Suprapubic skin (tissue), 4 donors: ENCODE data around the gene ARID5A. TPM values are rescaled to one million over a fixed set of nuclear protein-coding genes. Genes with fewer than 3 reads are reported as not detected.

Source experiments
- DNase-seq, 2 donors: peaks; one replicate each; pipeline ENCODE4 v3.0.0-alpha.2; 2019; ENCODE audit warnings: low spot score in 2 of 2
- H3K27ac ChIP-seq: fragments of 200-600 bp; sonication (generic); one replicate; pipeline ENCODE4 v1.5.1; 2019
- H3K27me3 ChIP-seq: fragments of 200-600 bp; sonication (generic); one replicate; pipeline ENCODE4 v1.5.1; 2019
- H3K36me3 ChIP-seq: fragments of 200-600 bp; sonication (generic); one replicate; pipeline ENCODE4 v1.5.1; 2019
- H3K4me1 ChIP-seq: fragments of 200-600 bp; sonication (generic); one replicate; pipeline ENCODE4 v1.5.1; 2019
- H3K4me3 ChIP-seq: fragments of 200-600 bp; sonication (generic); one replicate; pipeline ENCODE4 v1.5.1; 2019; ENCODE audit warnings: mild to moderate bottlenecking
- H3K9me3 ChIP-seq: fragments of 200-600 bp; sonication (generic); one replicate; pipeline ENCODE4 v1.5.1; 2019
- EP300 ChIP-seq: sonication (generic); formaldehyde crosslinking; IDR thresholded peaks from one replicate; pipeline ENCODE4 v1.6.1; 2017; ENCODE audit warnings: antibody characterized with exemption
- POLR2A ChIP-seq, 2 donors: fragments of 450-650 bp; IDR thresholded peaks; one replicate each; pipeline ENCODE4 v1.6.1; 2017; ENCODE audit warnings: antibody characterized with exemption in 2 of 2, mild to moderate bottlenecking in 2 of 2, moderate library complexity in 2 of 2
- POLR2AphosphoS5 ChIP-seq, 3 donors: sonication (generic); formaldehyde crosslinking; IDR thresholded peaks; one replicate each; pipeline ENCODE4 v1.6.1; 2017; ENCODE audit warnings: antibody characterized with exemption in 3 of 3
- WGBS: methylation state at CpG from one replicate; pipeline ENCODE4 v1.1.5; 2018; 5-methylcytosine and 5-hydroxymethylcytosine counted together
- total RNA-seq, 4 donors: library from RNA; depleted of rRNA; stranded (reverse); fragments of >200 nt; gene quantifications; one replicate each; pipeline ENCODE4 v1.1.0, GENCODE V29; 2016
- TF ChIP-seq, protein P1 (sequence below), 2 donors: fragments of 200-600 bp in 1 of 2; fragments of 450-650 bp in 1 of 2; sonication (generic) in 1 of 2; IDR thresholded peaks; one replicate each; pipeline ENCODE4 v1.5.1; 2016 to 2019; ENCODE audit warnings: antibody characterized with exemption in 2 of 2, mild to moderate bottlenecking in 1 of 2, moderate library complexity in 1 of 2

The ARID5A gene
- total RNA-seq, 4 donors from 2014 or later = 11.4 to 22.4 (median 15.0) TPM

DNA sequence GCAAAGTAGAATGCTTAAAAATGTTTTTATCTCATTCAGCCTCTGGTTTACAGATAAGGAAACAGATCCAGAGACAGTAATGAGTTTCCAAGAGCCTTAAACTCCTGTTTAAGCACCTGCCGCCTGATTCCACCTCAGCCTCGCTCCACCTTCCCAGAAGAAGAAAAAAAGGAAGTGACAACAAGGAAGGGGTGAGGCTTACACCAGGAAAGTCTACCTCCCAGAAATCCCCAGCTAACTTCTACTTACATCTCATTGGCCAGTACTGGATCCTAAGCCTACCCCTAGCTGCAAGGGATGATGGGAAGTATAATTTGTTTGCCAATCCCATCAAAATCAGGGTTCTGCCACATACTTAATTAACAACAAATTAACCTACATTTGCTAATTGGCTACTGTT is 15.3 kb upstream of the ARID5A start:
- H3K9me3 ChIP-seq = no peaks in the 10 kb centered on the region
- H3K27me3 ChIP-seq = no peaks in the 10 kb centered on the region
- 86% methylated on average over 2 of the region's 2 CpGs for WGBS
- DNase-seq = no peak
- H3K36me3 ChIP-seq = no peaks in the 10 kb centered on the region
- no peak overlapping the region for H3K27ac ChIP-seq
- peaks cover 5% of the 10 kb centered on the region for H3K4me1 ChIP-seq
- no peak overlapping the region for H3K4me3 ChIP-seq
- TF ChIP-seq, protein P1, sequence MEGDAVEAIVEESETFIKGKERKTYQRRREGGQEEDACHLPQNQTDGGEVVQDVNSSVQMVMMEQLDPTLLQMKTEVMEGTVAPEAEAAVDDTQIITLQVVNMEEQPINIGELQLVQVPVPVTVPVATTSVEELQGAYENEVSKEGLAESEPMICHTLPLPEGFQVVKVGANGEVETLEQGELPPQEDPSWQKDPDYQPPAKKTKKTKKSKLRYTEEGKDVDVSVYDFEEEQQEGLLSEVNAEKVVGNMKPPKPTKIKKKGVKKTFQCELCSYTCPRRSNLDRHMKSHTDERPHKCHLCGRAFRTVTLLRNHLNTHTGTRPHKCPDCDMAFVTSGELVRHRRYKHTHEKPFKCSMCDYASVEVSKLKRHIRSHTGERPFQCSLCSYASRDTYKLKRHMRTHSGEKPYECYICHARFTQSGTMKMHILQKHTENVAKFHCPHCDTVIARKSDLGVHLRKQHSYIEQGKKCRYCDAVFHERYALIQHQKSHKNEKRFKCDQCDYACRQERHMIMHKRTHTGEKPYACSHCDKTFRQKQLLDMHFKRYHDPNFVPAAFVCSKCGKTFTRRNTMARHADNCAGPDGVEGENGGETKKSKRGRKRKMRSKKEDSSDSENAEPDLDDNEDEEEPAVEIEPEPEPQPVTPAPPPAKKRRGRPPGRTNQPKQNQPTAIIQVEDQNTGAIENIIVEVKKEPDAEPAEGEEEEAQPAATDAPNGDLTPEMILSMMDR (IDR thresholded peaks at IDR 0.05) = no peak
- TF ChIP-seq POLR2AphosphoS5 (IDR thresholded peaks at IDR 0.05) (no peak), EP300 (no peak), POLR2A (IDR thresholded peaks at IDR 0.05) (no peak)

DNA sequence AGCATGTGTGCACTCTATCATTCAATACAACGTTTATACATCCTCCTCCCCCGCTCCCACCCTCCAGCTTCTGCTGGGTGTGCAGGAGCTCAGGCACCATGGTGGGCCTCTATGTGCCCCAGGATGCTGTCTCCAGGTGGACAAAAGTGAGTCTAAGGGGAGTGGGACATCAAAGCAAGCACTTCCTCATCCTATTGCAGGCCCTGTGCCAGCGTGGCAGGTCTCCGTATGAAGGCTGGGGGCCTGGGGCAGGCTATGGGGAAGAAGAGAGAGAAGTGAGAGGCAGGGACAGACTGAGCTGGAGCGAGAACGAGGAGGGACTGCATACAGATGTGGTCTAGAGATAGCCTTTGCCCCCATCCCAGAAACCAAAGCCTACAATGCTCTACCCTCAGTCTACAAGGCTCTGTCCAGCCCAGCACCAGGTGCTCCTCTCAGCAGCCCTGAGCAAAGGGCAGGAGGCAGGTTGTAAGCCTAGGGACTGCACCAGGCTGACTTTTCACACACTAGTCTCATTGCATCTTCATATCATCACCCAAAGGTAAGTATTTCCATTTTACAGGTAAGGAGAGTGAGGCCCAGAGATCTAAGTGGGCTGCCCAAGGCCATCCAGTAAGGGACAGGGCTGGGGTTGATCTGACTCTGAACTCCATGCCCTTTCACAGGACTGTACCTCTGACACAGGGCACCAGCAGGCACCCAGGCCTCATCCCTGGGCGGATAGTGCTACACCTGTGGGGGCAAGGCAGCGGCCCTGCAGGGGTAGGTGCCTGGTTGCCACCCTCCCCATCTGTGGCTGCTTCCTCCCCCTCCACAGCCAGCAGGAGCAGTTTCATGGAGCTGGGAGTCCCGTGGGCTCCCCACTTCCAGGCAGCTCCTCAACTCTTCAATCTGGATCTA is 14.0 kb upstream of the ARID5A start:
- H3K36me3 ChIP-seq = no peaks in the 10 kb centered on the region
- peaks cover 12% of the 10 kb centered on the region for H3K4me1 ChIP-seq
- H3K27me3 ChIP-seq = no peaks in the 10 kb centered on the region
- no peak overlapping the region for H3K4me3 ChIP-seq
- WGBS = 79% methylated on average over 9 of the region's 9 CpGs
- TF ChIP-seq POLR2A (IDR thresholded peaks at IDR 0.05) = no peak
- no peak for TF ChIP-seq POLR2AphosphoS5 (IDR thresholded peaks at IDR 0.05)
- TF ChIP-seq, protein P1 (IDR thresholded peaks at IDR 0.05) = no peak
- no peak for TF ChIP-seq EP300
- H3K27ac ChIP-seq = no peak overlapping the region
- DNase-seq = no peak
- H3K9me3 ChIP-seq = no peaks in the 10 kb centered on the region

DNA sequence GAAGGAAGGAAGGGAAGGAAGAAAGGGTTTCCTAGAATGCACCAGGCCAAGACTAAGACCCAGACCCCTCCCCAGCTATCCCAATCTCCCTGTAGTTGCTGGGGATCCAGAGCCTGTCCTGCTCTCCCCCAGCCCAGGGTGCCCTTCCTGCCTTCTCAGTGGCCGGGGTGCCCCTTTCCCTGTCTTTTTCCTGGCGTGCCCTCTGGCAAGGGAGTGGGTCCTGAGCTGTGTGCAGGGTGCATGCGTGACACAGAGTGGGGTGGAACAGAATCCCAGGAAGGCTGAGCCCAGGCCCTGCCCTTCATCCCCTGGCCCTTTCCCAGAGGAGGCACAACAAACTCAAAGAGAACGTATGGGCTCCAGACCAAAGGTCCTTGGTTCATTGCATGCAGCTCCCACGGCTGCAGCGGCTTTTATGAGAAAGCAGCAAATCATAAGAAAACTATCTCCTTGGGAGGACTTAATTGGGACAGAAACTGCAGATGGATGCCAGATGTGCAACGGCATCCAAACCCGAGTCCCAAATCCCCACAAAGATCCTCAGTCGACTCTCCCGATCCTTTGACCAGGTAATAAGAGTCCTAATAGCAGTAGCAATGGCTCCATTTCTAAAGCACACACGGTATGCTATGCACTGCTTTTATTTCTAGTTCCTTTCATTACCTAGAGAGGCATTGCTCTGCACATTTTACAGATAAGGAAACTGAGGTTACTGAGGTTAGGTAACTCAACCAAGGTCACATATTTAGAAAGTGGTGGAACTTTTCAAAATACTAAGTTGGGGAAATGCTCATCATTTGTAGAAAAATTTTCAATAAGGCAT is 12.7 kb upstream of the ARID5A start:
- Histone ChIP-seq H3K9me3 (no peaks in the 10 kb centered on the region), H3K27ac (no peak overlapping the region), H3K27me3 (no peaks in the 10 kb centered on the region), H3K4me1 (peaks cover 25% of the 10 kb centered on the region), H3K36me3 (no peaks in the 10 kb centered on the region), H3K4me3 (no peak overlapping the region)
- no peak for TF ChIP-seq POLR2AphosphoS5 (IDR thresholded peaks at IDR 0.05)
- TF ChIP-seq, protein P1 (IDR thresholded peaks at IDR 0.05) = no peak
- TF ChIP-seq POLR2A (IDR thresholded peaks at IDR 0.05) = no peak
- TF ChIP-seq EP300 = no peak
- WGBS = 56% methylated on average over 10 of the region's 11 CpGs
- DNase-seq = no peak

DNA sequence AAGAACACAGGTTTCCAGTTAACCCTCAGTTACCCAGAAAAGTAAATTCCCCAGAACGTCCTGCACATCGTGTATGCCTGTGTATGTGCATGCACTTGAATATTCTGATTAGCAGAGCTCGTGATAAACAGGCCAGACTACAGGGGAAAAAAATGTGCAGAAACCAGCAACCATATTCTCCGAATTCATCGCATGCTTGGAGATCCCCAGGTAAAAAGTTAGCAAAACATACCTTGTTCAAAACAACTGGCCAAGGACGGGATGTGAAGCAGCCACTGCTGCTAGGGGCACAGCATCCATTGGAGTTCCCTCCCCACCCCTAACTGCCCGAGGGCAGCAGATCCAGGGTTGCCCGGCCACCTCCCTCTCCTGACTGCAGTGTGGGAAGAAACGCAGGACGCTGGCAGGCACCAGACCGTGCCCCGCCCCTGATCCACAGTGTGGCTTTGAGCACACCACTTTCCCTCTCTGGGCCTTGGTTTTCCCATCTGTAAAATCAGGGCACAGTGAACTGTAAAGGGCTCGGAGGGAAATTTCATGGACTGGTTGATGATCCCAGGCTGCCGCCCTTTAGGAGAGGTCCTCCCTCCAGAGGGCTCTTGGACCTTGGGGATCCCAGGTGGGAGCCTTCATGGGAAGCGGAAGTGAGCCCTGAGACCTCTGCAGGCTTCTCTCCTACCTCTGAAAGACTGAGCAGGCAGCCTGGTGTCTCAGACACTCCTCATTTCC is 11.9 kb upstream of the ARID5A start:
- no peaks in the 10 kb centered on the region for H3K27me3 ChIP-seq
- TF ChIP-seq EP300 (no peak), POLR2A (IDR thresholded peaks at IDR 0.05) (no peak), POLR2AphosphoS5 (IDR thresholded peaks at IDR 0.05) (no peak)
- TF ChIP-seq, protein P1 (IDR thresholded peaks at IDR 0.05) = no peak
- H3K9me3 ChIP-seq = no peaks in the 10 kb centered on the region
- no peaks in the 10 kb centered on the region for H3K36me3 ChIP-seq
- no peak overlapping the region for H3K4me3 ChIP-seq
- no peak for DNase-seq
- peaks cover 30% of the 10 kb centered on the region for H3K4me1 ChIP-seq
- 55% methylated on average over 12 of the region's 15 CpGs for WGBS
- H3K27ac ChIP-seq = no peak overlapping the region
